GM19372 (cell line): ENCODE data around the gene PARD3.

ENCODE experiments used
- ATAC-seq: cut with Tn5 transposase; IDR thresholded peaks from one replicate; pipeline ENCODE4 v1.9.1; 2021; ENCODE audit warnings: mild to moderate bottlenecking, low read depth, moderate library complexity; ENCODE audit not compliant: unreplicated experiment

PARD3 gene

GRCh38 chr10:34219753-34220548, 595.1 kb downstream of the PARD3 start:
- no peak for ATAC-seq

GRCh38 chr10:34217524-34217923, 597.6 kb downstream of the PARD3 start:
- ATAC-seq, result no peak

- ATAC-seq, result no peak
These were observed 598.6 kb downstream of the PARD3 start for GRCh38 chr10:34216348-34216945.

GRCh38 chr10:34213805-34214197, 601.3 kb downstream of the PARD3 start:
- no peak for ATAC-seq

- ATAC-seq, result no peak
These were observed 601.8 kb downstream of the PARD3 start for GRCh38 chr10:34213193-34213804.

- ATAC-seq, result no peak
These were observed 607.8 kb downstream of the PARD3 start for GRCh38 chr10:34207343-34207742.

GRCh38 chr10:34206935-34207268, 608.2 kb downstream of the PARD3 start:
- no peak for ATAC-seq

- ATAC-seq, result no peak
These were observed 608.8 kb downstream of the PARD3 start for GRCh38 chr10:34206078-34206934.

- no peak for ATAC-seq
These were observed 609.6 kb downstream of the PARD3 start for GRCh38 chr10:34205452-34205851.

- ATAC-seq, result no peak
These were observed 611.0 kb downstream of the PARD3 start for GRCh38 chr10:34203966-34204630.

GRCh38 chr10:34200355-34200901, 614.7 kb downstream of the PARD3 start:
- ATAC-seq, result no peak

GRCh38 chr10:34198953-34199352, 616.1 kb downstream of the PARD3 start:
- ATAC-seq, result no peak

GRCh38 chr10:34196058-34196433, 619.0 kb downstream of the PARD3 start:
- no peak for ATAC-seq

- no peak for ATAC-seq
These were observed 619.6 kb downstream of the PARD3 start for GRCh38 chr10:34195364-34196057.

GRCh38 chr10:34193931-34194626, 621.0 kb downstream of the PARD3 start:
- no peak for ATAC-seq

GRCh38 chr10:34192646-34193045, 622.5 kb downstream of the PARD3 start:
- ATAC-seq, result no peak

- ATAC-seq, result no peak
These were observed 623.7 kb downstream of the PARD3 start for GRCh38 chr10:34191406-34191805.

GRCh38 chr10:34190580-34190979, 624.5 kb downstream of the PARD3 start:
- ATAC-seq, result no peak

GRCh38 chr10:34189830-34190229, 625.3 kb downstream of the PARD3 start:
- ATAC-seq, result no peak
